Stimulated activated CD4-positive, alpha-beta T cell treated with anti-CD3 and anti-CD28 coated beads, Interleukin-15, amount 100 ng/mL, for 48 hours (primary cell): ENCODE data around the gene FNDC8.
"Not testable (repeated sequence)": the region's sequence is repeated elsewhere in the genome, so short reads cannot be mapped to it uniquely, and the experiment has no call there.

Source experiments
- DNase-seq, 2 donors: peaks; one replicate each; pipeline ENCODE4 v3.0.0-alpha.2; 2020; ENCODE audit warnings: low read depth in 2 of 2

The FNDC8 gene

GRCh38 chr17:35121315-35121714 is at the start of gene FNDC8:
Gene FNDC8 (plus strand): TSS chr17:35121615. CDS start chr17:35121694, 79 bp downstream.
- DNase-seq, result no peak

- no peak for DNase-seq
Measured at GRCh38 chr17:35073183-35073790, 48.1 kb upstream of the FNDC8 start.

GRCh38 chr17:35073991-35074627 is 47.3 kb upstream of the FNDC8 start:
- DNase-seq, result peak in 1 of 2 donors; percentile 11

- no peak for DNase-seq
Measured at GRCh38 chr17:35074711-35075707, 46.4 kb upstream of the FNDC8 start.

GRCh38 chr17:35076874-35077273 is 44.5 kb upstream of the FNDC8 start:
- DNase-seq, result no peak

- no peak for DNase-seq
Measured at GRCh38 chr17:35079547-35080423, 41.6 kb upstream of the FNDC8 start.

- DNase-seq, result no peak
Measured at GRCh38 chr17:35080536-35080935, 40.9 kb upstream of the FNDC8 start.

- no peak for DNase-seq
Measured at GRCh38 chr17:35081638-35082037, 39.8 kb upstream of the FNDC8 start.

- DNase-seq, result no peak
Measured at GRCh38 chr17:35082073-35082657, 39.2 kb upstream of the FNDC8 start.

GRCh38 chr17:35083071-35083470 is 38.3 kb upstream of the FNDC8 start:
- no peak for DNase-seq

- no peak for DNase-seq
Measured at GRCh38 chr17:35084987-35085386, 36.4 kb upstream of the FNDC8 start.

- DNase-seq, result no peak
Measured at GRCh38 chr17:35086164-35086563, 35.3 kb upstream of the FNDC8 start.

GRCh38 chr17:35086931-35087573 is 34.4 kb upstream of the FNDC8 start:
- DNase-seq, result no peak

GRCh38 chr17:35087731-35088355 is 33.6 kb upstream of the FNDC8 start:
- peak in 1 of 2 donors; percentile 9 for DNase-seq

- no peak for DNase-seq
Measured at GRCh38 chr17:35088356-35088880, 33.0 kb upstream of the FNDC8 start.

- peak; percentile 70 to 86 for DNase-seq
Measured at GRCh38 chr17:35088881-35089585, 32.4 kb upstream of the FNDC8 start.

GRCh38 chr17:35089586-35090296 is 31.7 kb upstream of the FNDC8 start:
- DNase-seq, result peak; percentile 26 to 33

- DNase-seq, result not testable (repeated sequence)
Measured at GRCh38 chr17:35090707-35091106, 30.7 kb upstream of the FNDC8 start.
